Heart right ventricle (tissue), 16 donors: ENCODE results near the gene HNRNPR. TPM values are rescaled to one million over a fixed set of nuclear protein-coding genes. Genes with fewer than 3 reads are reported as not detected.
"Not testable (repeated sequence)": the region's sequence is repeated elsewhere in the genome, so short reads cannot be mapped to it uniquely, and the experiment has no call there.

Experiments used
- ATAC-seq, 8 donors: fragments of 200-7000 bp; cut with Tn5 transposase; one replicate each; pipeline ENCODE4 v1.9.1; 2020; ENCODE audit warnings: mild to moderate bottlenecking in 8 of 8, moderate library complexity in 8 of 8, moderate number of reproducible peaks in 1 of 8
- DNase-seq, 2 donors: peaks; one replicate each; pipeline ENCODE4 v3.0.0-alpha.2; 2020
- H3K27ac ChIP-seq, 10 donors: fragments of 200-600 bp; sonication (generic) in 2 of 10; one replicate each; pipeline versions ENCODE4 v1.5.0 to v1.8.0; 2020 to 2022; ENCODE audit warnings: mild to moderate bottlenecking in 3 of 10
- H3K27me3 ChIP-seq, 7 donors: fragments of 200-600 bp; one replicate each; pipeline ENCODE4 v1.8.0; 2021 to 2022; ENCODE audit warnings: mild to moderate bottlenecking in 2 of 7
- H3K36me3 ChIP-seq, 9 donors: fragments of 200-600 bp; sonication (generic) in 1 of 9; one replicate each; pipeline versions ENCODE4 v1.5.0 to v1.8.0; 2020 to 2022; ENCODE audit warnings: mild to moderate bottlenecking in 2 of 9
- H3K4me1 ChIP-seq, 9 donors: fragments of 200-600 bp; sonication (generic) in 1 of 9; one replicate each; pipeline versions ENCODE4 v1.5.0 to v1.8.0; 2020 to 2022; ENCODE audit warnings: mild to moderate bottlenecking in 4 of 9
- H3K4me3 ChIP-seq, 10 donors: fragments of 200-600 bp; sonication (generic) in 2 of 10; one replicate each; pipeline versions ENCODE4 v1.5.0 to v1.8.0; 2020 to 2022; ENCODE audit warnings: mild to moderate bottlenecking in 7 of 10, moderate library complexity in 2 of 10
- H3K9me3 ChIP-seq, 11 donors: fragments of 200-600 bp in 10 of 11; sonication (generic) in 2 of 11; one replicate each; pipeline versions ENCODE4 v1.5.0 to v1.8.0; 2013 to 2022; ENCODE audit warnings: mild to moderate bottlenecking in 2 of 11, control low read depth in 1 of 11, moderate library complexity in 1 of 11
- CTCF ChIP-seq, 9 donors: fragments of 200-600 bp; sonication (generic) in 2 of 9; IDR thresholded peaks; one replicate each; pipeline versions ENCODE4 v1.5.0 to v1.8.0; 2021 to 2022; ENCODE audit warnings: antibody characterized with exemption in 9 of 9, mild to moderate bottlenecking in 5 of 9, moderate library complexity in 1 of 9
- WGBS, 2 donors: extraction: QIAGEN DNeasy Blood & Tissue Kit; methylation state at CpG; one replicate each; pipeline ENCODE4 v1.1.7; 2013; ENCODE audit warnings: inconsistent platforms in 1 of 2; 5-methylcytosine and 5-hydroxymethylcytosine counted together
- intact Hi-C, 10 donors: fragments of 100-400 bp; cut with DNase I; formaldehyde crosslinking; loops; one replicate each; pipeline versions ENCODE4 v1.11.1 to v1.14.2; 2022
- polyA plus RNA-seq, 2 donors: library from polyadenylated mRNA; stranded (reverse); fragments of 200-250 nt; gene quantifications; one replicate each; pipeline ENCODE4 v1.2.3, GENCODE V29; 2013
- total RNA-seq, 10 donors: library from RNA; stranded (reverse); fragmentation: NEBNext Ultra II Directional in 3 of 10; extraction: Animal tissue kit (Norgen Biotek cat#: 25700) in 3 of 10; gene quantifications; one replicate each; pipeline versions ENCODE4 v1.2.1 to v1.2.4, GENCODE V29; 2021 to 2023
- donor health status: Arrhythmogenic right ventricular cardiomyopathy.
- donor health status: ischemic (EF 13 %, LVEDD 7.1; RV severe dilation, severe dysfunction).
- donor health status: healthy with polysubstance abuse.
- donor health status: DM: no; HTN: yes; CAD: no.
- donor health status: DM: no; HTN: no; CAD: no.
- donor health status: ischemic (EF 25% LVEDD 6.9; RV normal size, moderate dysfunction).
- donor health status: ischemic (EF 25% LVEDD 5.7; RV mildly dilated, moderate dysfunction).
- donor health status: healthy.
- donor health status: DM: yes; HTN: yes; CAD: no.
- donor health status: Ischemic cardiomyopathy.
- donor health status: ischemic (EF 35%, LVEDD 5.7; RV mildly dilated, moderate dysfunction).
- donor health status: nonischemic (EF 11% LVEDD 7.7; RV severe dilation, severe dysfunction).
- donor health status: DM: yes; HTN: yes; CAD: no.
- donor health status: PGD.
- donor health status: ischemic (EF 29% LVEDD 5.4; RV normal size, mild dysfunction).
- donor health status: nonischemic (EF 23%, LVEDD 6.1; RV moderate dilation, normal function).

HNRNPR gene
- total and polyA plus RNA-seq, 12 donors = 44.6 to 72.7 (median 64.0) TPM

- Histone ChIP-seq H3K27me3 (no peaks in the 10 kb centered on the region), H3K4me3 (no peak overlapping the region), H3K27ac (peak overlapping the region in 9 of 10 donors; percentile 8 to 81 (median 63)), H3K4me1 (peaks cover 0 to 41% (median 13%) of the 10 kb centered on the region in 9 donors), H3K36me3 (peaks cover 0 to 11% (median 0%) of the 10 kb centered on the region in 9 donors), H3K9me3 (no peaks in the 10 kb centered on the region)
- WGBS, 2 donors = 65 to 73% methylated on average over 19 of the region's 19 CpGs
- ATAC-seq = peak; percentile 51 to 91 (median 78)
- peak in 1 of 2 donors; percentile 38 for DNase-seq
- no peak for TF ChIP-seq CTCF (IDR thresholded peaks at IDR 0.05)
- intact Hi-C loops = no loop called here
Measured at GRCh38 chr1:23376890-23377811, 33.1 kb upstream of the HNRNPR start.

- H3K27me3 ChIP-seq, H3K4me3 ChIP-seq, H3K36me3 ChIP-seq, H3K9me3 ChIP-seq, DNase-seq, intact Hi-C loops, H3K27ac ChIP-seq, ATAC-seq: not testable (repeated sequence)
- WGBS, 2 donors = 89 to 96% methylated on average over 12 of the region's 12 CpGs
- peaks cover 11 to 64% (median 37%) of the 10 kb centered on the region in 9 donors for H3K4me1 ChIP-seq
Measured at GRCh38 chr1:23374079-23374735, 30.1 kb upstream of the HNRNPR start.

- H3K27me3 ChIP-seq = no peaks in the 10 kb centered on the region
- intact Hi-C loops = no loop called here
- DNase-seq = no peak
- TF ChIP-seq CTCF (IDR thresholded peaks at IDR 0.05) = no peak
- no peaks in the 10 kb centered on the region for H3K9me3 ChIP-seq
- no peak overlapping the region for H3K4me3 ChIP-seq
- peak overlapping the region in 9 of 10 donors; percentile 96 to 99 (median 97) for H3K27ac ChIP-seq
- ATAC-seq = no peak
- peaks cover 0 to 6% (median 0%) of the 10 kb centered on the region in 9 donors for H3K36me3 ChIP-seq
- H3K4me1 ChIP-seq = peaks cover 11 to 55% (median 42%) of the 10 kb centered on the region in 9 donors
- WGBS, 2 donors = 71 to 78% methylated on average over 13 of the region's 13 CpGs
Measured at GRCh38 chr1:23371987-23372880, 28.1 kb upstream of the HNRNPR start.

- 24 to 27% methylated on average over 13 of the region's 13 CpGs for WGBS, 2 donors
- H3K4me1 ChIP-seq = peaks cover 11 to 57% (median 47%) of the 10 kb centered on the region in 9 donors
Measured at GRCh38 chr1:23370709-23371584, 26.9 kb upstream of the HNRNPR start.

More at GRCh38 chr1:23370709-23371584, 26.9 kb upstream of the HNRNPR start:
- peak in 2 of 8 donors; percentile 2 to 4 for ATAC-seq
- Histone ChIP-seq H3K36me3 (peaks cover 0 to 19% (median 12%) of the 10 kb centered on the region in 9 donors), H3K9me3 (peaks cover 0 to 10% (median 0%) of the 10 kb centered on the region in 11 donors), H3K27ac (peak overlapping the region; percentile 76 to 99 (median 97)), H3K4me3 (peak overlapping the region in 6 of 10 donors; percentile 28 to 98 (median 88)), H3K27me3 (no peaks in the 10 kb centered on the region)
- DNase-seq = peak in 1 of 2 donors; percentile 74
- TF ChIP-seq CTCF (IDR thresholded peaks at IDR 0.05) = peak in 3 of 9 donors; percentile 22 to 26 (median 23)
- intact Hi-C loops = no loop called here
